ENCODE results near the gene SYT8.

- no peak for TF ChIP-seq CTCF (IDR thresholded peaks at IDR 0.05)
- TF ChIP-seq POLR2AphosphoS5 (IDR thresholded peaks at IDR 0.05) = no peak
Measured at GRCh38 chr11:1856306-1857005, 21.7 kb downstream of the SYT8 start.
